ENCODE results near the gene CLCN7. TPM values are rescaled to one million over a fixed set of nuclear protein-coding genes. Genes with fewer than 3 reads are reported as not detected.

CLCN7 gene
- total and polyA plus RNA-seq, 2 experiments from 2014 or later = 17.4 to 53.8 TPM

DNA sequence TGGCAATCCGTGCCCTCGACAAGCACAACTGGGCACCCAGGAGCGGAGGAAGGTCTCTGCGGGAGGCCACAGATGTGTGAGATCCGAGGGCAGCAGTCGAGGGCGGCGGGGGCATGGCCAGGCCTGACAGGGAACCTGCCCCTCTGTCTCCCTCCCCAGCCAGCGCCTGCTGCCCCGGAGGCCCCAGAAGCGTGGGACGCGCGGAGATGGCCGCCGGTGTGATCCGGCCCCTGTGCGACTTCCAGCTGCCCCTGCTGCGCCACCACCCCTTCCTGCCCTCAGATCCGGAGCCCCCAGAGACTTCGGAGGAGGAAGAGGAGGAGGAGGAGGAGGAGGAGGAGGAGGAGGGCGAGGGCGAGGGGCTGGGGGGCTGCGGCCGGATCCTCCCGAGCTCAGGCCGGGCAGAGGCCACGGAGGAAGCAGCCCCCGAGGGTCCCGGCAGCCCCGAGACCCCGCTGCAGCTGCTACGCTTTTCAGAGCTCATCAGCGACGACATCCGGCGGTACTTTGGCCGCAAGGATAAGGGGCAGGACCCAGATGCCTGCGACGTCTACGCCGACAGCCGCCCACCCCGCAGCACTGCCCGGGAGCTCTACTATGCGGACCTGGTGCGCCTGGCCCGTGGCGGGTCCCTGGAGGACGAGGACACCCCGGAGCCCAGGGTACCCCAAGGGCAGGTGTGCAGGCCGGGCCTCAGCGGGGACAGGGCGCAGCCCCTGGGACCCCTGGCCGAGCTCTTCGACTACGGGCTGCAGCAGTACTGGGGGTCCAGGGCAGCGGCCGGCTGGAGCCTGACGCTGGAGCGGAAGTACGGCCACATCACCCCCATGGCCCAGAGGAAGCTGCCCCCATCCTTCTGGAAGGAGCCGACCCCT, 42.2 kb downstream of the CLCN7 start:
- H3K4me3 Mint-ChIP-seq = no peak overlapping the region
- no peak overlapping the region for H3K27ac Mint-ChIP-seq
- no peak overlapping the region for H3K4me3 ChIP-seq
- no peaks in the 10 kb centered on the region for H4K20me1 ChIP-seq (replicated peaks; ENCODE audit: insufficient read depth)
- no peaks in the 10 kb centered on the region for H3K4me1 ChIP-seq (ENCODE audit: insufficient read depth)
- no peak for TF ChIP-seq POLR2AphosphoS5 (IDR thresholded peaks at IDR 0.05; ENCODE audit: low read depth)
- TF ChIP-seq, protein P1, sequence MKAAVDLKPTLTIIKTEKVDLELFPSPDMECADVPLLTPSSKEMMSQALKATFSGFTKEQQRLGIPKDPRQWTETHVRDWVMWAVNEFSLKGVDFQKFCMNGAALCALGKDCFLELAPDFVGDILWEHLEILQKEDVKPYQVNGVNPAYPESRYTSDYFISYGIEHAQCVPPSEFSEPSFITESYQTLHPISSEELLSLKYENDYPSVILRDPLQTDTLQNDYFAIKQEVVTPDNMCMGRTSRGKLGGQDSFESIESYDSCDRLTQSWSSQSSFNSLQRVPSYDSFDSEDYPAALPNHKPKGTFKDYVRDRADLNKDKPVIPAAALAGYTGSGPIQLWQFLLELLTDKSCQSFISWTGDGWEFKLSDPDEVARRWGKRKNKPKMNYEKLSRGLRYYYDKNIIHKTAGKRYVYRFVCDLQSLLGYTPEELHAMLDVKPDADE (IDR thresholded peaks at IDR 0.05) = no peak
- no peak for TF ChIP-seq ZNF114 (CRISPR knock-in tag; IDR thresholded peaks at IDR 0.05)
- no peak for TF ChIP-seq CREB1 (CRISPR knock-in tag; IDR thresholded peaks at IDR 0.05; ENCODE audit: low read depth)
- TF ChIP-seq, protein P2, sequence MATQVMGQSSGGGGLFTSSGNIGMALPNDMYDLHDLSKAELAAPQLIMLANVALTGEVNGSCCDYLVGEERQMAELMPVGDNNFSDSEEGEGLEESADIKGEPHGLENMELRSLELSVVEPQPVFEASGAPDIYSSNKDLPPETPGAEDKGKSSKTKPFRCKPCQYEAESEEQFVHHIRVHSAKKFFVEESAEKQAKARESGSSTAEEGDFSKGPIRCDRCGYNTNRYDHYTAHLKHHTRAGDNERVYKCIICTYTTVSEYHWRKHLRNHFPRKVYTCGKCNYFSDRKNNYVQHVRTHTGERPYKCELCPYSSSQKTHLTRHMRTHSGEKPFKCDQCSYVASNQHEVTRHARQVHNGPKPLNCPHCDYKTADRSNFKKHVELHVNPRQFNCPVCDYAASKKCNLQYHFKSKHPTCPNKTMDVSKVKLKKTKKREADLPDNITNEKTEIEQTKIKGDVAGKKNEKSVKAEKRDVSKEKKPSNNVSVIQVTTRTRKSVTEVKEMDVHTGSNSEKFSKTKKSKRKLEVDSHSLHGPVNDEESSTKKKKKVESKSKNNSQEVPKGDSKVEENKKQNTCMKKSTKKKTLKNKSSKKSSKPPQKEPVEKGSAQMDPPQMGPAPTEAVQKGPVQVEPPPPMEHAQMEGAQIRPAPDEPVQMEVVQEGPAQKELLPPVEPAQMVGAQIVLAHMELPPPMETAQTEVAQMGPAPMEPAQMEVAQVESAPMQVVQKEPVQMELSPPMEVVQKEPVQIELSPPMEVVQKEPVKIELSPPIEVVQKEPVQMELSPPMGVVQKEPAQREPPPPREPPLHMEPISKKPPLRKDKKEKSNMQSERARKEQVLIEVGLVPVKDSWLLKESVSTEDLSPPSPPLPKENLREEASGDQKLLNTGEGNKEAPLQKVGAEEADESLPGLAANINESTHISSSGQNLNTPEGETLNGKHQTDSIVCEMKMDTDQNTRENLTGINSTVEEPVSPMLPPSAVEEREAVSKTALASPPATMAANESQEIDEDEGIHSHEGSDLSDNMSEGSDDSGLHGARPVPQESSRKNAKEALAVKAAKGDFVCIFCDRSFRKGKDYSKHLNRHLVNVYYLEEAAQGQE (IDR thresholded peaks at IDR 0.05; ENCODE audit: unreplicated experiment) = no peak
- TF ChIP-seq NANOG (IDR thresholded peaks at IDR 0.05; ENCODE audit: borderline replicate concordance) = no peak
- TF ChIP-seq, protein P3, sequence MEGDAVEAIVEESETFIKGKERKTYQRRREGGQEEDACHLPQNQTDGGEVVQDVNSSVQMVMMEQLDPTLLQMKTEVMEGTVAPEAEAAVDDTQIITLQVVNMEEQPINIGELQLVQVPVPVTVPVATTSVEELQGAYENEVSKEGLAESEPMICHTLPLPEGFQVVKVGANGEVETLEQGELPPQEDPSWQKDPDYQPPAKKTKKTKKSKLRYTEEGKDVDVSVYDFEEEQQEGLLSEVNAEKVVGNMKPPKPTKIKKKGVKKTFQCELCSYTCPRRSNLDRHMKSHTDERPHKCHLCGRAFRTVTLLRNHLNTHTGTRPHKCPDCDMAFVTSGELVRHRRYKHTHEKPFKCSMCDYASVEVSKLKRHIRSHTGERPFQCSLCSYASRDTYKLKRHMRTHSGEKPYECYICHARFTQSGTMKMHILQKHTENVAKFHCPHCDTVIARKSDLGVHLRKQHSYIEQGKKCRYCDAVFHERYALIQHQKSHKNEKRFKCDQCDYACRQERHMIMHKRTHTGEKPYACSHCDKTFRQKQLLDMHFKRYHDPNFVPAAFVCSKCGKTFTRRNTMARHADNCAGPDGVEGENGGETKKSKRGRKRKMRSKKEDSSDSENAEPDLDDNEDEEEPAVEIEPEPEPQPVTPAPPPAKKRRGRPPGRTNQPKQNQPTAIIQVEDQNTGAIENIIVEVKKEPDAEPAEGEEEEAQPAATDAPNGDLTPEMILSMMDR (conservative IDR thresholded peaks at IDR 0.05; ENCODE audit: low read depth in 2 of 2) = no peak
- no peak for TF ChIP-seq STAT1 (IDR thresholded peaks at IDR 0.05; ENCODE audit: unreplicated experiment)
- no peak for TF ChIP-seq EZH2phosphoT487 (IDR thresholded peaks at IDR 0.05; ENCODE audit: unreplicated experiment)
- TF ChIP-seq JUNB (IDR thresholded peaks at IDR 0.05; ENCODE audit: unreplicated experiment) = no peak
- H3K9me3 Mint-ChIP-seq = no peaks in the 10 kb centered on the region; the same call in 2 of the 3 replicates
- no peaks in the 10 kb centered on the region for H3K4me1 Mint-ChIP-seq
- H3K79me2 ChIP-seq (replicated peaks; ENCODE audit: insufficient read depth) = no peaks in the 10 kb centered on the region
- no peaks in the 10 kb centered on the region for H3K36me3 Mint-ChIP-seq (ENCODE audit: low read depth)
- no peak overlapping the region for H3K27ac ChIP-seq (ENCODE audit: low read depth)
- no peaks in the 10 kb centered on the region for H3K9me2 ChIP-seq (ENCODE audit: insufficient read depth)
- no peaks in the 10 kb centered on the region for H3F3A ChIP-seq (replicated peaks; ENCODE audit: low read depth)
- H2AFZ ChIP-seq = no peak overlapping the region
- H3K4me2 ChIP-seq = no peak overlapping the region
- no peaks in the 10 kb centered on the region for H3K27me3 ChIP-seq (ENCODE audit: insufficient read depth)
- peak; percentile 29 for DNase-seq (ENCODE audit: low spot score)
- no peak for ATAC-seq
- H3K36me3 ChIP-seq (ENCODE audit: insufficient read depth) = no peaks in the 10 kb centered on the region
- peaks cover 10% of the 10 kb centered on the region for H3K27me3 Mint-ChIP-seq (ENCODE audit: insufficient read depth, low read depth, poor library complexity)

Data from GM23338 (cell line).